Fibroblast of lung (primary cell): ENCODE measurements around the gene LPP.

Experiments used
- EZH2 ChIP-seq: IDR thresholded peaks from 2 replicates; pipeline ENCODE4 v1.5.1; 2012; ENCODE audit warnings: low read length, control low read depth, mild to moderate bottlenecking; ENCODE audit errors: missing control alignments
- TF ChIP-seq, protein P1 (sequence below), 2 donors: IDR thresholded peaks in 1 of 2; conservative IDR thresholded peaks in 1 of 2; 1 replicate in 1 of 2; 2 replicates in 1 of 2; pipeline ENCODE4 v1.5.1; 2011 to 2012; ENCODE audit warnings: low read length in 2 of 2, control low read depth in 1 of 2, inconsistent platforms in 1 of 2, low read depth in 1 of 2, mild to moderate bottlenecking in 1 of 2

DNA sequence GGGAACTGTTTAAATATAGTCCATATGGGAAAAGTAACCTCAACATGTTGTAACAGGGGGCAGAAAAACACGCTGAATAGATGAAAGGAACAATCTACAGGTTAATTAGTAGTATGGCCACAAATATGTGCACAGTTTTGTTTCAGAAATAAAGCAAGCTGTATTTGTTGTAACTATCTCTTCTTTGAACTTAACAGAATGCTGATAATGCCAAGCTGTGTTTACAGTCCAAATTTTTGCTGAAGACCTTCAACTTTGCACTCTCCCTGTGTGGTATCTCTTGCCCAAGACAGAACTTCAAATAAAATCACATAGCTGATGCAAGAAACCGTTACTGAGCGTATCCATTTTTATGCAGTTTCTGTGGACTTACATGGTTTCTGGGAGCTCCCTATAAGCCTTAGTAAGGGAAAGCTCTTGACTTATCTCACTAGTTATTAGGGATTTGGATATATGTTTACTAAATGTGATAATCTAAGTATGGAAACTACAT is 592.4 kb downstream of the LPP start:
- TF ChIP-seq, protein P1, sequence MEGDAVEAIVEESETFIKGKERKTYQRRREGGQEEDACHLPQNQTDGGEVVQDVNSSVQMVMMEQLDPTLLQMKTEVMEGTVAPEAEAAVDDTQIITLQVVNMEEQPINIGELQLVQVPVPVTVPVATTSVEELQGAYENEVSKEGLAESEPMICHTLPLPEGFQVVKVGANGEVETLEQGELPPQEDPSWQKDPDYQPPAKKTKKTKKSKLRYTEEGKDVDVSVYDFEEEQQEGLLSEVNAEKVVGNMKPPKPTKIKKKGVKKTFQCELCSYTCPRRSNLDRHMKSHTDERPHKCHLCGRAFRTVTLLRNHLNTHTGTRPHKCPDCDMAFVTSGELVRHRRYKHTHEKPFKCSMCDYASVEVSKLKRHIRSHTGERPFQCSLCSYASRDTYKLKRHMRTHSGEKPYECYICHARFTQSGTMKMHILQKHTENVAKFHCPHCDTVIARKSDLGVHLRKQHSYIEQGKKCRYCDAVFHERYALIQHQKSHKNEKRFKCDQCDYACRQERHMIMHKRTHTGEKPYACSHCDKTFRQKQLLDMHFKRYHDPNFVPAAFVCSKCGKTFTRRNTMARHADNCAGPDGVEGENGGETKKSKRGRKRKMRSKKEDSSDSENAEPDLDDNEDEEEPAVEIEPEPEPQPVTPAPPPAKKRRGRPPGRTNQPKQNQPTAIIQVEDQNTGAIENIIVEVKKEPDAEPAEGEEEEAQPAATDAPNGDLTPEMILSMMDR (conservative IDR thresholded peaks at IDR 0.05 in 1 of 2, IDR thresholded peaks at IDR 0.05 in 1 of 2; ENCODE audit: low read depth in 1 of 2, low read length in 2 of 2) = no peak
- TF ChIP-seq EZH2 = no peak
